Endothelial cell of umbilical vein (primary cell): ENCODE results near the gene SIGLEC6. TPM values are rescaled to one million over a fixed set of nuclear protein-coding genes. Genes with fewer than 3 reads are reported as not detected.

ENCODE experiments used
- BruUV-seq: library from RNA; stranded (reverse); fragments of 400-500 nt; replicated peaks from 2 replicates; lab custom pipeline; 2021; lab: Mats Ljungman, UMichigan
- CTCF ChIA-PET: fragments of 300-600, 350-600 bp; sonication (Branson Sonifier 250); formaldehyde crosslinking; loops from one replicate; lab custom pipeline; 2021; ENCODE audit warnings: antibody characterized with exemption, inconsistent platforms; lab: Charles Lee
- POLR2A ChIA-PET: fragments of 300-600, 350-600 bp; sonication (Branson Sonifier 250); formaldehyde crosslinking; loops from one replicate; lab custom pipeline; 2021; ENCODE audit warnings: antibody characterized with exemption, inconsistent platforms; lab: Charles Lee
- DNase-seq: peaks from one replicate; pipeline ENCODE4 v3.0.0-alpha.2; 2011; ENCODE audit warnings: low read depth, low spot score
- FAIRE-seq: peaks from 2 replicates; lab custom pipeline; 2011; peaks lifted over from hg19 to GRCh38; lab: Jason Lieb, UNC
- H2AFZ ChIP-seq: 2 replicates; pipeline ENCODE4 v1.6.0; 2012; ENCODE audit warnings: low read depth, low read length, control low read depth, inconsistent platforms
- H3K27ac ChIP-seq: 2 replicates; pipeline ENCODE4 v1.5.1; 2011; ENCODE audit warnings: low read depth, mild to moderate bottlenecking, control low read depth, low read length, moderate library complexity; ENCODE audit not compliant: insufficient read depth
- H3K27me3 ChIP-seq, 2 experiments: 2 replicates each; pipeline versions ENCODE4 v1.6.0 to v1.6.1; 2011; ENCODE audit warnings: low read length in 2 of 2, mixed read lengths in 1 of 2; ENCODE audit not compliant: control insufficient read depth in 2 of 2, insufficient read depth in 2 of 2
- H3K36me3 ChIP-seq, 2 experiments: 2 replicates in 1 of 2; 3 replicates in 1 of 2; pipeline ENCODE4 v1.5.1; 2011; ENCODE audit warnings: low read length in 2 of 2, mild to moderate bottlenecking in 1 of 2, moderate library complexity in 1 of 2; ENCODE audit not compliant: control insufficient read depth in 2 of 2, insufficient read depth in 2 of 2; ENCODE audit errors: extremely low read depth in 1 of 2
- H3K4me1 ChIP-seq: 3 replicates; pipeline ENCODE4 v1.5.1; 2011; ENCODE audit warnings: mild to moderate bottlenecking, low read length; ENCODE audit not compliant: control insufficient read depth, insufficient read depth; ENCODE audit errors: extremely low read depth
- H3K4me2 ChIP-seq: 2 replicates; pipeline ENCODE4 v1.6.1; 2011; ENCODE audit warnings: low read length, control low read depth, mixed read lengths; ENCODE audit not compliant: insufficient read depth
- H3K4me3 ChIP-seq, 3 experiments: fragments of 200-600 bp in 1 of 3; sonication (generic), shearing (Covaris generic) in 1 of 3; replicated peaks in 1 of 3; 2 replicates each; pipeline ENCODE4 v1.5.1; 2011 to 2016; ENCODE audit warnings: control low read depth in 3 of 3, low read length in 3 of 3, mild to moderate bottlenecking in 2 of 3, inconsistent platforms in 1 of 3, low read depth in 1 of 3, moderate library complexity in 1 of 3; ENCODE audit not compliant: insufficient read depth in 1 of 3
- H3K79me2 ChIP-seq: 2 replicates; pipeline ENCODE4 v1.6.0; 2012; ENCODE audit warnings: low read length, inconsistent platforms; ENCODE audit not compliant: control insufficient read depth, insufficient read depth
- H3K9ac ChIP-seq: replicated peaks from 2 replicates; pipeline ENCODE3; 2011; ENCODE audit warnings: low read length, control low read depth; ENCODE audit not compliant: insufficient read depth; ENCODE audit errors: extremely low read depth
- H3K9me1 ChIP-seq: replicated peaks from 3 replicates; pipeline ENCODE4 v1.6.0; 2011; ENCODE audit warnings: mild to moderate bottlenecking, low read length; ENCODE audit not compliant: control insufficient read depth, insufficient read depth; ENCODE audit errors: extremely low read depth
- H3K9me3 ChIP-seq: replicated peaks from 2 replicates; pipeline ENCODE4 v1.5.1; 2012; ENCODE audit warnings: low read length, inconsistent platforms; ENCODE audit not compliant: control insufficient read depth, insufficient read depth
- H4K20me1 ChIP-seq: replicated peaks from 2 replicates; pipeline ENCODE3; 2011; ENCODE audit warnings: mild to moderate bottlenecking, low read length; ENCODE audit not compliant: control insufficient read depth, insufficient read depth; ENCODE audit errors: extremely low read depth
- CTCF ChIP-seq, 2 donors: IDR thresholded peaks; 1 replicate in 1 of 2; 2 replicates in 1 of 2; pipeline ENCODE4 v1.5.1; 2011; ENCODE audit warnings: low read length in 2 of 2, mild to moderate bottlenecking in 2 of 2, moderate library complexity in 2 of 2, control low read depth in 1 of 2, inconsistent platforms in 1 of 2, low read depth in 1 of 2; ENCODE audit not compliant: insufficient read depth in 1 of 2; ENCODE audit errors: extremely low read depth in 1 of 2
- EZH2 ChIP-seq: IDR thresholded peaks from 2 replicates; pipeline ENCODE4 v1.6.1; 2012; ENCODE audit warnings: borderline replicate concordance, low read depth, mild to moderate bottlenecking, moderate library complexity, low read length, inconsistent platforms; ENCODE audit not compliant: severe bottlenecking
- FOS ChIP-seq: IDR thresholded peaks from 2 replicates; pipeline ENCODE4 v1.6.1; 2011; ENCODE audit warnings: mild to moderate bottlenecking, low read length, moderate library complexity, borderline replicate concordance; ENCODE audit not compliant: insufficient read depth
- GATA2 ChIP-seq: IDR thresholded peaks from 2 replicates; pipeline ENCODE4 v1.7.0; 2011; ENCODE audit warnings: low read depth, mild to moderate bottlenecking, moderate library complexity, mixed read lengths, low read length; ENCODE audit not compliant: insufficient read length, insufficient read depth
- JUN ChIP-seq: IDR thresholded peaks from 2 replicates; pipeline ENCODE4 v1.6.1; 2011; ENCODE audit warnings: borderline replicate concordance, low read depth; ENCODE audit not compliant: insufficient read length, insufficient read depth
- MAX ChIP-seq: IDR thresholded peaks from 2 replicates; pipeline ENCODE4 v1.6.1; 2011; ENCODE audit not compliant: insufficient read depth, insufficient read length
- MYC ChIP-seq: IDR thresholded peaks from one replicate; pipeline ENCODE4 v1.6.1; 2011; ENCODE audit warnings: mild to moderate bottlenecking, low read depth, low read length
- POLR2A ChIP-seq: IDR thresholded peaks from 2 replicates; pipeline ENCODE4 v1.6.1; 2012; ENCODE audit warnings: low read depth, mild to moderate bottlenecking, control low read depth, low read length
- POLR2AphosphoS5 ChIP-seq: IDR thresholded peaks from 2 replicates; pipeline ENCODE4 v1.6.1; 2012; ENCODE audit warnings: low read depth, mild to moderate bottlenecking, control low read depth, low read length, moderate library complexity; ENCODE audit not compliant: insufficient read depth
- dilution Hi-C: fragments of 300-500 bp; cut with MboI; formaldehyde crosslinking; loops from one replicate; pipeline ENCODE4 v1.15.0; 2019; ENCODE audit warnings: low sequenced_read_pairs; ENCODE audit not compliant: extremely low pct_ligation_motif_present
- intact Hi-C: fragments of 100-400 bp; cut with micrococcal nuclease; formaldehyde crosslinking; loops from one replicate; pipeline ENCODE4 v1.10.0; 2022
- polyA plus RNA-seq, 4 experiments: library from polyadenylated mRNA; depleted of rRNA in 3 of 4; stranded (reverse) in 3 of 4; unstranded in 1 of 4; fragments of >200 nt; gene quantifications; 2 replicates each; pipeline versions ENCODE4 v1.2.1 to v1.2.3, GENCODE V29; 2011 to 2012; ENCODE audit warnings: missing spikeins in 1 of 4
- total RNA-seq: library from RNA; stranded (reverse); gene quantifications from 2 replicates; pipeline ENCODE4 v1.2.3, GENCODE V29; 2021

SIGLEC6 gene
- total and polyA plus RNA-seq, 2 donors (not counting 3 experiments of a cell fraction or from before 2014, with no cell fraction given): not detected

GRCh38 chr19:51503286-51503817 is 28.1 kb downstream of the SIGLEC6 start:
- dilution Hi-C loops (no loop called here), intact Hi-C loops (no loop called here)
- Histone ChIP-seq H3K9ac (no peak overlapping the region), H3K27me3 (no peaks in the 10 kb centered on the region), H3K4me3 (no peak overlapping the region), H3K9me3 (no peaks in the 10 kb centered on the region), H2AFZ (no peak overlapping the region), H3K36me3 (no peaks in the 10 kb centered on the region), H3K27ac (no peak overlapping the region), H3K4me1 (no peaks in the 10 kb centered on the region), H4K20me1 (no peaks in the 10 kb centered on the region), H3K4me2 (no peak overlapping the region), H3K79me2 (no peaks in the 10 kb centered on the region), H3K9me1 (no peaks in the 10 kb centered on the region)
- no peak for DNase-seq
- ChIA-PET POLR2A (no interaction called here), CTCF (no interaction called here)
- no peak for FAIRE-seq
- no TSS peak for BruUV-seq
- no peak for TF ChIP-seq FOS
- TF ChIP-seq POLR2A: no peak
- no peak for TF ChIP-seq EZH2
- no peak for TF ChIP-seq MYC
- no peak for TF ChIP-seq MAX
- TF ChIP-seq GATA2: no peak
- TF ChIP-seq JUN: no peak
- no peak for TF ChIP-seq POLR2AphosphoS5
- TF ChIP-seq CTCF (IDR thresholded peaks at IDR 0.05; ENCODE audit: extremely low read depth in 1 of 2, insufficient read depth in 1 of 2, low read depth in 1 of 2, low read length in 2 of 2): no peak
